MM.1S (cell line): Measurements from ENCODE around the gene SLU7.

ENCODE experiments used
- CTCF ChIP-seq: fragments of 300-600 bp; sonication (generic); IDR thresholded peaks from 2 replicates; pipeline ENCODE4 v1.5.1; 2016; ENCODE audit warnings: antibody characterized with exemption, low read length, mixed read lengths
- EZH2 ChIP-seq: fragments of 300-600 bp; sonication (generic); optimal IDR thresholded peaks from 2 replicates; pipeline ENCODE3; 2017; ENCODE audit warnings: low read depth, mild to moderate bottlenecking, antibody characterized with exemption, low read length, mixed read lengths
- EZH2phosphoT487 ChIP-seq: fragments of 300-600 bp; sonication (generic); IDR thresholded peaks from 2 replicates; pipeline ENCODE4 v1.6.1; 2018; ENCODE audit warnings: antibody characterized with exemption, low read length

GRCh38 chr5:160376416-160376815 is 42.5 kb downstream of the SLU7 start:
- TF ChIP-seq CTCF (no peak), EZH2 (no peak), EZH2phosphoT487 (no peak)
